Breast epithelium (tissue), 3 donors: Measurements from ENCODE around the gene DENND2C.

Experiments
- POLR2AphosphoS5 ChIP-seq, 3 donors: sonication (generic); formaldehyde crosslinking; IDR thresholded peaks; one replicate each; pipeline ENCODE4 v1.6.1; 2017; ENCODE audit warnings: antibody characterized with exemption in 3 of 3
- TF ChIP-seq, protein P1 (sequence below), 3 donors: fragments of 450-650 bp; IDR thresholded peaks; one replicate each; pipeline ENCODE4 v1.5.1; 2016 to 2017; ENCODE audit warnings: antibody characterized with exemption in 3 of 3, mild to moderate bottlenecking in 3 of 3, moderate library complexity in 3 of 3

DNA sequence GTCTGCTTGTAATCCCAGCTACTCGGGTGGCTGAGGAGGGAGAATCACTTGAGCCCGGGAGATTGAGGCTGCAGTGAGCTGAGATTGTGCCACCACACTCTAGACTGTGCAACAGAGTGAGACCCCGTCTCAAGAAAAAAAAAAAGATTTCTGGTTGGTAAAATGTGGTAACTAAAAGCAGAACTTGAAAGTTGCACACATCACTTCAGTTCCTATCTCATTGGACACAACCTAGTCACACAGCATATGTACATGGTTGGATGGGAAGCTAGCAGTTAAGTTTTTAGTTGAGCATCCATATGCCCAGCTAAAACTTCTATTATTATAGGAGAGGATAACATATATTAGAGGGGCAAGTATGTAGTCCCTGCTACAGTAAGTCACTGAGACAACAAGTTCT, 110.5 kb downstream of the DENND2C start:
- TF ChIP-seq, protein P1, sequence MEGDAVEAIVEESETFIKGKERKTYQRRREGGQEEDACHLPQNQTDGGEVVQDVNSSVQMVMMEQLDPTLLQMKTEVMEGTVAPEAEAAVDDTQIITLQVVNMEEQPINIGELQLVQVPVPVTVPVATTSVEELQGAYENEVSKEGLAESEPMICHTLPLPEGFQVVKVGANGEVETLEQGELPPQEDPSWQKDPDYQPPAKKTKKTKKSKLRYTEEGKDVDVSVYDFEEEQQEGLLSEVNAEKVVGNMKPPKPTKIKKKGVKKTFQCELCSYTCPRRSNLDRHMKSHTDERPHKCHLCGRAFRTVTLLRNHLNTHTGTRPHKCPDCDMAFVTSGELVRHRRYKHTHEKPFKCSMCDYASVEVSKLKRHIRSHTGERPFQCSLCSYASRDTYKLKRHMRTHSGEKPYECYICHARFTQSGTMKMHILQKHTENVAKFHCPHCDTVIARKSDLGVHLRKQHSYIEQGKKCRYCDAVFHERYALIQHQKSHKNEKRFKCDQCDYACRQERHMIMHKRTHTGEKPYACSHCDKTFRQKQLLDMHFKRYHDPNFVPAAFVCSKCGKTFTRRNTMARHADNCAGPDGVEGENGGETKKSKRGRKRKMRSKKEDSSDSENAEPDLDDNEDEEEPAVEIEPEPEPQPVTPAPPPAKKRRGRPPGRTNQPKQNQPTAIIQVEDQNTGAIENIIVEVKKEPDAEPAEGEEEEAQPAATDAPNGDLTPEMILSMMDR (IDR thresholded peaks at IDR 0.05): no peak
- no peak for TF ChIP-seq POLR2AphosphoS5 (IDR thresholded peaks at IDR 0.05)
